CD4-positive, CD25-positive, alpha-beta regulatory T cell (primary cell): ENCODE results near the gene FAM110C. TPM values are rescaled to one million over a fixed set of nuclear protein-coding genes. Genes with fewer than 3 reads are reported as not detected.

Experiments used
- ATAC-seq, 2 donors: fragments of 150-1000 bp; cut with Tn5 transposase; one replicate each; pipeline ENCODE4 v1.10.0; 2021; ENCODE audit warnings: low read depth in 2 of 2, moderate number of reproducible peaks in 2 of 2, moderate library complexity in 1 of 2
- DNase-seq, 3 donors: peaks; one replicate each; pipeline versions ENCODE4 v3.0.0 to v3.0.0-alpha.2; 2012 to 2022; ENCODE audit warnings: mixed read lengths in 1 of 3
- H3K27ac ChIP-seq: one replicate; pipeline ENCODE4 v1.7.0; 2013; ENCODE audit warnings: mild to moderate bottlenecking, low read length; ENCODE audit not compliant: insufficient read depth, poor library complexity, severe bottlenecking
- H3K27me3 ChIP-seq: one replicate; pipeline ENCODE4 v1.7.0; 2013; ENCODE audit warnings: low read length; ENCODE audit not compliant: control insufficient read depth, insufficient read depth
- H3K36me3 ChIP-seq: one replicate; pipeline ENCODE4 v1.7.0; 2013; ENCODE audit warnings: mild to moderate bottlenecking, low read length, moderate library complexity; ENCODE audit not compliant: control insufficient read depth, insufficient read depth
- H3K4me1 ChIP-seq: 2 replicates; pipeline ENCODE4 v1.7.0; 2013; ENCODE audit warnings: mild to moderate bottlenecking, low read length; ENCODE audit not compliant: insufficient read depth, control insufficient read depth, poor library complexity, severe bottlenecking
- H3K4me3 ChIP-seq: one replicate; pipeline ENCODE4 v1.7.0; 2013; ENCODE audit warnings: low read depth, mild to moderate bottlenecking, low read length, moderate library complexity
- H3K9me3 ChIP-seq, 2 experiments: 1 replicate in 1 of 2; 2 replicates in 1 of 2; pipeline ENCODE4 v1.7.0; 2013; ENCODE audit warnings: low read length in 2 of 2, mild to moderate bottlenecking in 1 of 2, moderate library complexity in 1 of 2; ENCODE audit not compliant: control insufficient read depth in 2 of 2
- H3K27ac Mint-ChIP-seq, 3 donors: one replicate each; pipeline ENCODE4 v1.8.0; 2020 to 2022; ENCODE audit warnings: mild to moderate bottlenecking in 3 of 3, mixed read lengths in 3 of 3, moderate library complexity in 2 of 3
- H3K27me3 Mint-ChIP-seq: one replicate; pipeline ENCODE4 v1.8.0; 2022; ENCODE audit warnings: mild to moderate bottlenecking, mixed read lengths
- H3K36me3 Mint-ChIP-seq: one replicate; pipeline ENCODE4 v1.8.0; 2020; ENCODE audit warnings: mixed read lengths
- H3K4me1 Mint-ChIP-seq, 4 donors: one replicate each; pipeline ENCODE4 v1.8.0; 2020 to 2022; ENCODE audit warnings: mixed read lengths in 4 of 4, mild to moderate bottlenecking in 1 of 4
- H3K4me3 Mint-ChIP-seq, 4 donors: one replicate each; pipeline ENCODE4 v1.8.0; 2020 to 2022; ENCODE audit warnings: mild to moderate bottlenecking in 4 of 4, mixed read lengths in 4 of 4, moderate library complexity in 3 of 4
- H3K9me3 Mint-ChIP-seq, 7 donors: one replicate each; pipeline ENCODE4 v1.8.0; 2020 to 2022; ENCODE audit warnings: mixed read lengths in 7 of 7, mild to moderate bottlenecking in 3 of 7, moderate library complexity in 2 of 7
- polyA plus RNA-seq, 4 donors: library from polyadenylated mRNA; unstranded; fragments of 300-500 nt; fragmentation: Illumina TruSeq; gene quantifications; one replicate each; pipeline ENCODE4 v1.2.3, GENCODE V29; 2021
- total RNA-seq: library from RNA; stranded (reverse); gene quantifications from one replicate; pipeline ENCODE4 v1.2.3, GENCODE V29; 2022

FAM110C gene
- total and polyA plus RNA-seq, 5 donors from 2014 or later: 0.79 to 4.9 (median 1.8) TPM

- H3K36me3 Mint-ChIP-seq: no peaks in the 10 kb centered on the region
- H3K9me3 ChIP-seq: no peaks in the 10 kb centered on the region
- H3K27ac Mint-ChIP-seq: peak overlapping the region in 1 of 3 donors; percentile 48
- no peak overlapping the region for H3K4me3 ChIP-seq
- no peaks in the 10 kb centered on the region for H3K36me3 ChIP-seq
- peaks cover 48% of the 10 kb centered on the region for H3K27me3 Mint-ChIP-seq
- peak overlapping the region; percentile 66 to 92 (median 89) for H3K4me3 Mint-ChIP-seq
- H3K4me1 Mint-ChIP-seq: peaks cover 4 to 30% (median 16%) of the 10 kb centered on the region in 4 donors
- no peaks in the 10 kb centered on the region for H3K27me3 ChIP-seq
- ATAC-seq (no peak), DNase-seq (no peak)
- H3K27ac ChIP-seq: no peak overlapping the region
- H3K4me1 ChIP-seq: peaks cover 33% of the 10 kb centered on the region
- peaks cover 0 to 1% (median 0%) of the 10 kb centered on the region in 7 donors for H3K9me3 Mint-ChIP-seq
These were observed 1.4 kb upstream of the FAM110C start for GRCh38 chr2:47737-48136.

GRCh38 chr2:47346-47725, 1.0 kb upstream of the FAM110C start:
- DNase-seq: no peak
- H3K27ac ChIP-seq: no peak overlapping the region
- H3K4me3 ChIP-seq: peak overlapping the region; percentile 31

DNA sequence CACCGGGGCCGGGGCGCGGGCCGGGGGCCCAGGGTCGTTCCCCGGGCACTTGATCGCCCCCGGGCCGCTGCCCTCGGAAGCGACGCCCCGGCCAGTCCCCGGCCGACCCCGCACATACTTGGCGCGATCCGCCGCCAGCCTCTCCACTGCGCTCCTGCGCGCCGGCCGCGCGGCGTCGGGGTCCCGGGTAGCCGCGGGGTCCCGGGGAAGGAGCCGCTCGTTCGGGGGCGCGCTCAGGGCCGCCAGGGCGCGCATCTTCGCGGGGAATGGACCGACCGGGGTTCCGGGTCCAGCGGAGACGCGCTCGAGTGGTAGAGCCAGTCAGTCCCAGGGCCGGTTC, 204 bp downstream of the FAM110C start:
- Mint-ChIP-seq H3K4me3 (peak overlapping the region in 1 of 4 donors; percentile 17), H3K9me3 (peaks cover 0 to 1% (median 0%) of the 10 kb centered on the region in 7 donors), H3K4me1 (peaks cover 4 to 34% (median 19%) of the 10 kb centered on the region in 4 donors), H3K27ac (no peak overlapping the region), H3K27me3 (peaks cover 47% of the 10 kb centered on the region), H3K36me3 (no peaks in the 10 kb centered on the region)
- H3K9me3 ChIP-seq: no peaks in the 10 kb centered on the region
- DNase-seq: no peak
- no peak overlapping the region for H3K4me3 ChIP-seq
- H3K4me1 ChIP-seq: peaks cover 33% of the 10 kb centered on the region
- H3K27ac ChIP-seq: no peak overlapping the region
- no peak for ATAC-seq
- no peaks in the 10 kb centered on the region for H3K27me3 ChIP-seq
- H3K36me3 ChIP-seq: no peaks in the 10 kb centered on the region

More at GRCh38 chr2:47346-47725, 1.0 kb upstream of the FAM110C start:
- peaks cover 47% of the 10 kb centered on the region for H3K27me3 Mint-ChIP-seq
- H3K9me3 Mint-ChIP-seq: peaks cover 0 to 1% (median 0%) of the 10 kb centered on the region in 7 donors
- no peaks in the 10 kb centered on the region for H3K27me3 ChIP-seq
- no peaks in the 10 kb centered on the region for H3K9me3 ChIP-seq
- peaks cover 4 to 31% (median 17%) of the 10 kb centered on the region in 4 donors for H3K4me1 Mint-ChIP-seq
- H3K27ac Mint-ChIP-seq: peak overlapping the region in 2 of 3 donors; percentile 24 to 63
- H3K36me3 ChIP-seq: no peaks in the 10 kb centered on the region
- no peaks in the 10 kb centered on the region for H3K36me3 Mint-ChIP-seq
- H3K4me1 ChIP-seq: peaks cover 33% of the 10 kb centered on the region
- ATAC-seq: no peak
- peak overlapping the region; percentile 87 to 98 (median 92) for H3K4me3 Mint-ChIP-seq

DNA sequence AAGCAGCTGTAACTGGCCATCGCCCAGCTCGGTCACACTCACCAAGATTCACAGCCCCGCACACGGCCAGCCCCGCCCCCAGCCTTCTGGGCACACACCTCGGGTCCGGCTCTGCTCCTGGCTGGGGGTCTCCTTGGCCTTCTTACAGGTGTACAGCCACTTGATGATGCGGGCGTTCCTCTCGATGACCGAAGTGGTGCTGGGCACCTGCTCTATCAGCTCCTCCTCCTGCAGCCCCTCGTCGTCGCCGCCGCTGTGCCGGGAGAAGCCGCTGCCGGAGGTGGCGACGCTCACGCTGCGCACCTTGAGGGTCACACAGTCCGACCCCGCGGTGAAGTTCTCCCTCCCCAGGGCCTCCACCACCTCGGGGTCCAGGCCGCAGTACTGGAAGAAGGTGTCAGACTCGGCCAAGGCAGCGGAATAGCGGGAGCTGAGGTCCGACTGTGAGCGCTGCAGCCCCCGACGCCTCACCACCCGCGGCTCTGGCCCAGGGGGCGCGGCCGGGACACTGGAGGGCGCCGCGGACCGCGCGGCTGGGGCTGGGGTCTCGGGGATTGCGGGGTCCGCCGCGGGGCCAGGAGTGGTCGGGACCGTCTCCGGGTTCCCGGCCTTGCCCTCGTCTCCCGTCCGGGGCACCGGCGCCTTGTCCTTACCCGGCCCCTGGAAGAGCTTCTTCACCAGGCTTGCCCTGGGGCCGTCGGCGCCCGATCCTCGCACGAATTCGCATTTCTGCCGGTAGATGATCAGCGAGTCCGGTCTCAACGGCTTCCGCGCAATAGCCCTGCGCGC, 769 bp downstream of the FAM110C start:
- Mint-ChIP-seq H3K27me3 (peaks cover 47% of the 10 kb centered on the region), H3K4me3 (peak overlapping the region; percentile 80 to 91 (median 84))

DNA sequence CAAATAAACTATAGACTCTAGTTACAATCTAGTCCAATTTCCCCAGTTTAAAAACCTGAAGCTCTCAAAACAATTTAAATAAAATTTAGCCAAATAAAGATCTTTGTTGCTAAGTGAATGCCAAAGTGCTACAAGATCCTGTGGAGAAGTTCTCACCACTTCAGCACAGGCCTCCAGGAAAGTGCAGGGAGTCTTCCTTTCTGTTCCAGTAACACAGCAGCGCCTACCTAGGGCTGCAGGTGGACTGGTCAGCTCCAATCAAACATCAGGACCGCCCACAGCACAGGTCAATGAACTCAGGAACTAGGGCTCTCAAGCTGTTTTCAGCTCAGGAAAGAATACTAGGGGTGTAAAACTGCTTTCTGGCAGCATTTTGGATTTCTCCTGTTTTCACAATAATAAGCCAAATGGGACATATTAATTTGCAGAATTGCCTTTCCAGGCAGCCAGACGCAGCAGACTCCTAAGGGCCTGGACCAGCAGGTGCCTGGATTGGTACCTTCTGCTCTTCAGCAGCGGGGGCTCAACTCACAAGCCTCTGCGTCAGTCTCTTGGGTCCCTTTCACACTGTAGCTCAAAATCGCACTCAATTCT, 1.5 kb downstream of the FAM110C start:
- Histone ChIP-seq H3K4me1 (peaks cover 33% of the 10 kb centered on the region), H3K27me3 (no peaks in the 10 kb centered on the region), H3K36me3 (no peaks in the 10 kb centered on the region), H3K9me3 (no peaks in the 10 kb centered on the region), H3K27ac (no peak overlapping the region), H3K4me3 (peak overlapping the region; percentile 62)
- no peak for ATAC-seq
- H3K4me3 Mint-ChIP-seq: peak overlapping the region; percentile 80 to 91 (median 84)
- H3K27ac Mint-ChIP-seq: peak overlapping the region in 2 of 3 donors; percentile 47 to 70
- peaks cover under 1% of the 10 kb centered on the region for H3K36me3 Mint-ChIP-seq
- H3K27me3 Mint-ChIP-seq: peaks cover 47% of the 10 kb centered on the region
- peaks cover 3 to 36% (median 22%) of the 10 kb centered on the region in 4 donors for H3K4me1 Mint-ChIP-seq
- no peak for DNase-seq
- peaks cover 0 to 1% (median 0%) of the 10 kb centered on the region in 7 donors for H3K9me3 Mint-ChIP-seq

More for the DNA sequence above, 769 bp downstream of the FAM110C start:
- peak overlapping the region in 1 of 3 donors; percentile 47 for H3K27ac Mint-ChIP-seq
- H3K36me3 Mint-ChIP-seq: no peaks in the 10 kb centered on the region
- Histone ChIP-seq H3K4me1 (peaks cover 33% of the 10 kb centered on the region), H3K36me3 (no peaks in the 10 kb centered on the region), H3K27me3 (no peaks in the 10 kb centered on the region), H3K9me3 (no peaks in the 10 kb centered on the region), H3K4me3 (peak overlapping the region; percentile 62), H3K27ac (no peak overlapping the region)
- peaks cover 3 to 34% (median 21%) of the 10 kb centered on the region in 4 donors for H3K4me1 Mint-ChIP-seq
- peak in 1 of 2 donors; percentile 10 for ATAC-seq
- no peak for DNase-seq
- peaks cover 0 to 1% (median 0%) of the 10 kb centered on the region in 7 donors for H3K9me3 Mint-ChIP-seq

- H3K36me3 ChIP-seq: no peaks in the 10 kb centered on the region
- no peak overlapping the region for H3K27ac Mint-ChIP-seq
These were observed 3.5 kb downstream of the FAM110C start for GRCh38 chr2:42788-43187.

GRCh38 chr2:40465-40864, 5.8 kb downstream of the FAM110C start:
- Mint-ChIP-seq H3K9me3 (no peaks in the 10 kb centered on the region), H3K27me3 (peaks cover 22% of the 10 kb centered on the region), H3K36me3 (peaks cover 7% of the 10 kb centered on the region), H3K4me3 (no peak overlapping the region), H3K4me1 (peaks cover 15 to 55% (median 34%) of the 10 kb centered on the region in 4 donors), H3K27ac (no peak overlapping the region)
- Histone ChIP-seq H3K27me3 (no peaks in the 10 kb centered on the region), H3K4me3 (no peak overlapping the region), H3K9me3 (no peaks in the 10 kb centered on the region), H3K4me1 (peaks cover 31% of the 10 kb centered on the region), H3K27ac (no peak overlapping the region), H3K36me3 (no peaks in the 10 kb centered on the region)
- DNase-seq (no peak), ATAC-seq (no peak)

More at GRCh38 chr2:42788-43187, 3.5 kb downstream of the FAM110C start:
- Mint-ChIP-seq H3K4me1 (peaks cover 11 to 42% (median 30%) of the 10 kb centered on the region in 4 donors), H3K9me3 (peaks cover 0 to 1% (median 0%) of the 10 kb centered on the region in 7 donors), H3K27me3 (peaks cover 33% of the 10 kb centered on the region), H3K36me3 (peaks cover 7% of the 10 kb centered on the region), H3K4me3 (peak overlapping the region in 2 of 4 donors; percentile 59 to 80)
- no peak overlapping the region for H3K27ac ChIP-seq
- H3K4me1 ChIP-seq: peaks cover 33% of the 10 kb centered on the region
- no peak for ATAC-seq
- no peak for DNase-seq
- no peaks in the 10 kb centered on the region for H3K27me3 ChIP-seq
- no peaks in the 10 kb centered on the region for H3K9me3 ChIP-seq
- no peak overlapping the region for H3K4me3 ChIP-seq
